Activated B cell treated with CpG ODN at 0.5 μM for 24 hours (primary cell): ENCODE measurements around the gene RBM47. TPM values are rescaled to one million over a fixed set of nuclear protein-coding genes. Genes with fewer than 3 reads are reported as not detected.

Source experiments
- ATAC-seq: fragments of 200-7000 bp; cut with Tn5 transposase; one replicate; pipeline ENCODE4 v1.10.0; 2021; ENCODE audit warnings: low read depth, mild to moderate bottlenecking, moderate library complexity
- CTCF ChIA-PET: fragments of 350-600 bp; sonication (Branson Sonifier 250); formaldehyde crosslinking; loops from one replicate; lab custom pipeline; 2021; ENCODE audit warnings: antibody characterized with exemption; lab: Charles Lee
- POLR2A ChIA-PET: fragments of 350-600 bp; sonication (Branson Sonifier 250); formaldehyde crosslinking; loops from one replicate; lab custom pipeline; 2021; ENCODE audit warnings: antibody characterized with exemption; lab: Charles Lee
- DNase-seq: peaks from one replicate; pipeline ENCODE4 v3.0.0; 2022
- H3K27ac Mint-ChIP-seq: one replicate; pipeline ENCODE4 v1.8.0; 2020; ENCODE audit warnings: mixed read lengths
- H3K27me3 Mint-ChIP-seq: one replicate; pipeline ENCODE4 v1.8.0; 2021; ENCODE audit warnings: mixed read lengths
- H3K36me3 Mint-ChIP-seq: one replicate; pipeline ENCODE4 v1.8.0; 2021; ENCODE audit warnings: low read depth, mixed read lengths
- H3K4me1 Mint-ChIP-seq: one replicate; pipeline ENCODE4 v1.8.0; 2021; ENCODE audit warnings: mixed read lengths
- H3K4me3 Mint-ChIP-seq: one replicate; pipeline ENCODE4 v1.8.0; 2020; ENCODE audit warnings: mild to moderate bottlenecking, mixed read lengths
- H3K9me3 Mint-ChIP-seq: one replicate; pipeline ENCODE4 v1.8.0; 2020; ENCODE audit warnings: mixed read lengths
- intact Hi-C: fragments of 100-400 bp; cut with micrococcal nuclease; formaldehyde crosslinking; loops from one replicate; pipeline ENCODE4 v1.15.1; 2024
- total RNA-seq: library from RNA; stranded (reverse); gene quantifications from 2 replicates; pipeline ENCODE4 v1.2.3, GENCODE V29; 2022
- TF ChIP-seq, protein P1 (sequence below): fragments of 200-600 bp; IDR thresholded peaks from one replicate; pipeline ENCODE4 v1.8.0; 2022; ENCODE audit warnings: antibody characterized with exemption, mild to moderate bottlenecking

Gene RBM47
- total RNA-seq, 1 donor from 2014 or later, result 8.0 TPM

DNA sequence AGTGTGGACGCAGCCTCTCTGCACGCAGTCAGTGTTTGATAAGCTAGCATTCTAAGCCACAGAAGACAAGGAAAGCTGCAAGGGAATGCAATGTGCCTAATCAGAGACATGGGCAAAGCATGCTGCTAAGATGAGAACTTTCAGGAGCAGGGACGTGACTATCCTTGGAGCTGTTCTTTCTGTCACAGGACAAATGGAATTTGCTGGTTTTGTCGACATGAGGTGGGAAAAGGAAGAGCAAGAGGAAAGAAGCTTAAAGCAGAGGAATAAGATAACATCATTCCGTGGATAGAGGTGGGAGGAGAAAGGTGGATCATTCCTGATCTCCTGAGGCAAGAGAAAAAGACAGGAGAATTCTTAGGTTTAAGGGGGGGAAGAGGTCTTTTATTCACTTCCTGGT lies 33.7 kb downstream of the RBM47 start:
- Mint-ChIP-seq H3K27me3 (no peaks in the 10 kb centered on the region), H3K4me1 (no peaks in the 10 kb centered on the region), H3K27ac (no peak overlapping the region), H3K9me3 (no peaks in the 10 kb centered on the region), H3K36me3 (peaks cover 11% of the 10 kb centered on the region), H3K4me3 (no peak overlapping the region)
- ChIA-PET POLR2A (no interaction called here), CTCF (no interaction called here)
- TF ChIP-seq, protein P1, sequence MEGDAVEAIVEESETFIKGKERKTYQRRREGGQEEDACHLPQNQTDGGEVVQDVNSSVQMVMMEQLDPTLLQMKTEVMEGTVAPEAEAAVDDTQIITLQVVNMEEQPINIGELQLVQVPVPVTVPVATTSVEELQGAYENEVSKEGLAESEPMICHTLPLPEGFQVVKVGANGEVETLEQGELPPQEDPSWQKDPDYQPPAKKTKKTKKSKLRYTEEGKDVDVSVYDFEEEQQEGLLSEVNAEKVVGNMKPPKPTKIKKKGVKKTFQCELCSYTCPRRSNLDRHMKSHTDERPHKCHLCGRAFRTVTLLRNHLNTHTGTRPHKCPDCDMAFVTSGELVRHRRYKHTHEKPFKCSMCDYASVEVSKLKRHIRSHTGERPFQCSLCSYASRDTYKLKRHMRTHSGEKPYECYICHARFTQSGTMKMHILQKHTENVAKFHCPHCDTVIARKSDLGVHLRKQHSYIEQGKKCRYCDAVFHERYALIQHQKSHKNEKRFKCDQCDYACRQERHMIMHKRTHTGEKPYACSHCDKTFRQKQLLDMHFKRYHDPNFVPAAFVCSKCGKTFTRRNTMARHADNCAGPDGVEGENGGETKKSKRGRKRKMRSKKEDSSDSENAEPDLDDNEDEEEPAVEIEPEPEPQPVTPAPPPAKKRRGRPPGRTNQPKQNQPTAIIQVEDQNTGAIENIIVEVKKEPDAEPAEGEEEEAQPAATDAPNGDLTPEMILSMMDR, result no peak
- intact Hi-C loops, result no loop called here
- no peak for ATAC-seq
- DNase-seq, result no peak

DNA sequence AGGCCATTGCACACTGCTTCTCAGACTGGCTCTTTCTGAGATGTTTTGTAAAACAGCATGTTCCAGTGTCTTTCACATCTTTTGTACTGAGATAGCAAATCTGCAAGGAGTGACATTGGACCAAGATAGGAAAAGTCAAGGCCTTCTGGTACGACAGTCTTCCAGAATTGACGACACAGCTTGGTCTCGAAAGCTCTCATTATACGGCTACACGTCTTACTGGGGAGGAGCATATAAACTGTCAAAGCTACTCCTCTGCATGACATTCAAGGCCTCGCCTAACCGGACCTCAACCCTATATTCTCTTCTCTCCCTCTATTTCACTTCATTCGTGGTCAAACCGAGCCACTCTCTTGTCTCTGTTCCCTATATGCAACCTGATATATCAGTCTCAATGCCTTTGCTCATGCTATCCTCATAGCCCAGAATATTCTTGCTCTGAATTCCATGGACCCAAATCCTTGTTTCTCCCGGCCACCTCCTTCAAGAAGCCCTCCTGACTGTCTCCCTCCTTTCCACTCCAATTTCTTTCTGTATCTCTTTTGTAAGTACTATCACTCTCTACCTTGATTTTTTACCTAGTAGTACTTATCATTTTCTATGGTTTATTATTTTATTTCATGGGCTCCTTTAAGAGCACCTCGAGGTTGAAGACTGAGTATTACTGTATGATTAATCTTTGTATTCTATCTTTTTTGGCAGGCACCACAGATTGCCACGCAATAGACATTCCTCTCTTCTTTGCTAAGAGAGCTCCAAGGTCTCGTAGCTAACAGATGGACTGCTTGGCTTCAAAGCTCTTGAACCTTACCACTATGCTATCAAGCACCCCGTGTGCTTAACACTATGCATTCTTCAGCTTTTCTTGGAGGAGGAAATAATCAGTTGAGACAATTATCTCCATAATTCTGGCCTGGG lies 35.1 kb downstream of the RBM47 start:
- no peaks in the 10 kb centered on the region for H3K4me1 Mint-ChIP-seq
- no peak for ATAC-seq
- H3K36me3 Mint-ChIP-seq, result peaks cover 11% of the 10 kb centered on the region
- H3K4me3 Mint-ChIP-seq, result no peak overlapping the region
- TF ChIP-seq, protein P1, result no peak
- no peak overlapping the region for H3K27ac Mint-ChIP-seq
- ChIA-PET POLR2A (interaction anchor here (0.8 kb wide), 1 partner anchor 13 kb away, joined by 3 read pairs; no protein-coding TSS in a partner anchor), CTCF (no interaction called here)
- no peaks in the 10 kb centered on the region for H3K27me3 Mint-ChIP-seq
- no peaks in the 10 kb centered on the region for H3K9me3 Mint-ChIP-seq
- DNase-seq, result no peak
- intact Hi-C loops, result no loop called here

DNA sequence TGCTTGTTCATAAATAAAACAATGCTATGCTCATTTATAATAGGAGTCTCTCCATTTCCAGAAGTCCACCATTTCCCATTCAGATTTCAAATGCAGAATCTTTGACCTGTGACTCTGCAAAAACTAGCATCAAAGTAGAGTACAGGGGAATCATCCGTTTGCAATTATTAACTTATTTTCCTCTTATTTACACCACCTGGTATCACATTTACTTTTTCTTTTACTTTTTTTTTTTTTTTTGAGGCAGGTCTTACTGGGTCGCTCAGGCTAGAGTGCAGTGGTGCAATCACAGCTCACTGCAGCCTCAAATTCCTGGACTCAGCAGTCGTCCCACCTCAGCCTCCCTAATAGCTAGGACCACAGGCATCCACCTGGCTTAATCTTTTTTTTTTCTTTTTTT lies 37.6 kb downstream of the RBM47 start:
- TF ChIP-seq, protein P1, result no peak
- H3K27ac Mint-ChIP-seq, result no peak overlapping the region
- ChIA-PET CTCF (no interaction called here), POLR2A (interaction anchor here (0.6 to 0.7 kb wide), 2 partner anchors 55 to 68 kb away, joined by 3 to 4 read pairs; no protein-coding TSS in a partner anchor)
- intact Hi-C loops, result no loop called here
- ATAC-seq (no peak), DNase-seq (no peak)
- no peaks in the 10 kb centered on the region for H3K27me3 Mint-ChIP-seq
- H3K36me3 Mint-ChIP-seq, result peaks cover 11% of the 10 kb centered on the region
- H3K4me3 Mint-ChIP-seq, result no peak overlapping the region
- no peaks in the 10 kb centered on the region for H3K9me3 Mint-ChIP-seq
- H3K4me1 Mint-ChIP-seq, result no peaks in the 10 kb centered on the region

DNA sequence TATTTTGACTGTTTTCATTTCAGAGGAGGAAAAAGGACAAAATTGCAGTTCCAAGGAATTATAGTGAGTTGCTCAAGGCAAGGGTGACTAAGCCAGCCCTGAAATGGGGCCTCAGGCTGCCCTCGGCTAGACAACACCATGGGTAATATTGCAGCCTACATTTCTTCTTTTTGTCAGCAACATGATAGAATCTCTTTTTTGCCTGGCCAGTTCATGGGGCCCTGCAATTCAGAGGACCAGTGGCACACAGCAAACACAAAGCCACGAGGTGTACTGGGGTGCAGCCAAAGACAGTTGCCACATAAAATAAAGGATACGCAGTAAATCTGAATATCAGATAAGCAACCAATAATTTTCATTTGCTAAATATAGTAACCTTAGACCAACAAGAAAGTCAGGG lies 41.8 kb downstream of the RBM47 start:
- intact Hi-C loops, result no loop called here
- Mint-ChIP-seq H3K9me3 (no peaks in the 10 kb centered on the region), H3K27me3 (no peaks in the 10 kb centered on the region), H3K4me1 (no peaks in the 10 kb centered on the region), H3K27ac (no peak overlapping the region), H3K36me3 (no peaks in the 10 kb centered on the region), H3K4me3 (no peak overlapping the region)
- ATAC-seq, result no peak
- ChIA-PET POLR2A (no interaction called here), CTCF (no interaction called here)
- DNase-seq, result no peak
- TF ChIP-seq, protein P1, result no peak

DNA sequence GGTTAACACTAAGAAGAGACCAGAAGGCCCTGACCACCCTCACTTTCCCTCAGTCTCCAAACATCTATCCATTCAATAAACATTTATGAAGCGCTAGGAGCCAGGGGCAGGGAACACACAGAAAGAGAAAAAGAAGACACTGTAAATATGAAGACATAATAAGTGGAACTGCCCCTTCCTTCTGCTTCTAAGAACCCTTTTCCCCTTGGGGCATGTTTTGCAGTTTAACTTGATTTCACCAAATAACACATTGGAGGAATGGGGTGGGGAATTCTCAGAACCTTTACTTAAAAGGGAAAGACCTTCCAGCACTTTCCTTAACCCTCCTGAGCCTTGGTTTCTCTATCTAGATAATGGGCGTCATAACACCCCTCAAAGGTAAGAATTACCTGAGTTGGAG lies 42.3 kb downstream of the RBM47 start:
- DNase-seq (no peak), ATAC-seq (no peak)
- Mint-ChIP-seq H3K4me3 (no peak overlapping the region), H3K27me3 (no peaks in the 10 kb centered on the region), H3K9me3 (no peaks in the 10 kb centered on the region), H3K4me1 (no peaks in the 10 kb centered on the region), H3K27ac (no peak overlapping the region), H3K36me3 (no peaks in the 10 kb centered on the region)
- intact Hi-C loops, result no loop called here
- ChIA-PET CTCF (no interaction called here), POLR2A (no interaction called here)
- TF ChIP-seq, protein P1, result no peak
